Activated naive CD4-positive, alpha-beta T cell treated with anti-CD3 and anti-CD28 coated beads, Interleukin-2, amount 50 U/mL, for 16 hours (primary cell): ENCODE data around the gene ROR2.
A peak's percentile ranks its signal among the peaks of the same experiment; 100 is the strongest.

Experiments used
- DNase-seq: peaks from one replicate; pipeline ENCODE4 v3.0.0-alpha.2; 2020

Gene ROR2

DNA sequence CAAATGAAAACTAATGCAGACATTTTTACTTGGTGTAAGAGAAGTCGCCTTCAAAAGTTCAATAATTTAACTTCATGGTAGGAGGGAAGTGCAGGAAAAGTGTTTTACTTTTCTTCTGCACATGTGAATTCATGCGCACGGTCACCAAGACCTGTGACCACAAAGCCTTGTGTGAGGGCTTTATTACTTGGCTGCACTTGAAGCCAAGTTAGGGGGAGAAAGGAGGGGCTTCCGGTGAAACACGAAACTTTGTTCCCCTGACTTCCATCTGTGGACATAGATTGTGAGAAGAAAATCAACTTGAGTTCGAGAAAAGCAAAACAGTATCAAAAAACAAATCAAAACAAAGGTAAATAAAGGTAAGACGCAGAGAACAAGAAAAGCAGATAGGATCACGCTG lies 239.9 kb downstream of the ROR2 start:
- no peak for DNase-seq

DNA sequence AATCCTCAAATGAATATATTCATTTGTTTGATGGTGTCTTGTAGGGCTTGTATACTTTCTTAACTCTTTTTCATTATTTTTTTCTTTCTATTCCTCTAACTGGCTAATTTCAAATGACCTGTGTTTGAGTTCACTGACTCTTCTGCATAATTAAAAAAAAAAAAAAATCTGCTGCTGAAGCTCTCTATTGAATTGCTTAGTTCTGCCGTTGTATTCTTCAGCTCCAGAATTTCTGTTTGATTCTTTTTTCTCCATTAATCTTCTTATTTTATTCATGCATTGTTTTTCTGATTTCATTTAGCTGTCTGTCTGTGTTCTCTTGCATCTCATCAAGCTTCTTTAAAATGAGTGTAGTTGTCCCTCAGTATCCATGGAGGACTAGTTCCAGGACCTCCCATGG lies 244.6 kb downstream of the ROR2 start:
- no peak for DNase-seq

DNA sequence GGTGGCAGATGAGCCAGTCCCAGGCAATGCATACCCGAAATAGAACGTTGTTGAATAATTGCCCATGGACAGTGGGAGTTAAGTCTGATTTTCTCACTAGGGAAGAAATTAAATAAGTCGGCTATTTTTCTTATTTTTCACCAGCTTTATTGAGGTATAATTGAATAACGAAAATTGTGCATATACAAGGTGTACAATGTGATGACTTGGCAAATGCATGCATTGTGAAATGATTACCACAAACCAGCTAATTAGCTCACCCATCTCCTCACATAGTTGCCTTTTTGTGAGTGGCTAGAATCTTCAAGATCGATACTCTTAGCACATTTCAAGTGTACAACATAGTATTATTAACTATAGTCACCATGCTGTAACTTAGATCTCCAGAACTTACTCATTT lies 249.6 kb downstream of the ROR2 start:
- DNase-seq = no peak

DNA sequence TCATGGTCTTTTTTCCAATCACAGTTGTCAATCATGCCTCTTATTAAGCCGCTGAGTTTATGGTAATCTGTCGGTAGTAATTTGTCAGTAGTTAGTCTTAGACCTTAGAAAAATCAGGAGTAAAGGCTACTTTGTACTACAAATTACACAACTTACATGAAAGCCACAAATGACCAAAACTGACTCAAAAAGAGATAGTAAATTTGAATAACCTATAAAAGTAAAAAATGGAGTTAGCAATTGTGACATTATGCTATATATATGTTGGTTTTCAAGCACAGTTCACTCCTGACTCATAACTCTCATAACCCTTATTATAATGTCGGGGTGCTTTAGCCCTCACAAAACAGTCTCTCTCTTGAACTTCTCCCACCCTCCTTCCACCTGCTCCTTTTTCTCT lies 251.8 kb downstream of the ROR2 start:
- no peak for DNase-seq

DNA sequence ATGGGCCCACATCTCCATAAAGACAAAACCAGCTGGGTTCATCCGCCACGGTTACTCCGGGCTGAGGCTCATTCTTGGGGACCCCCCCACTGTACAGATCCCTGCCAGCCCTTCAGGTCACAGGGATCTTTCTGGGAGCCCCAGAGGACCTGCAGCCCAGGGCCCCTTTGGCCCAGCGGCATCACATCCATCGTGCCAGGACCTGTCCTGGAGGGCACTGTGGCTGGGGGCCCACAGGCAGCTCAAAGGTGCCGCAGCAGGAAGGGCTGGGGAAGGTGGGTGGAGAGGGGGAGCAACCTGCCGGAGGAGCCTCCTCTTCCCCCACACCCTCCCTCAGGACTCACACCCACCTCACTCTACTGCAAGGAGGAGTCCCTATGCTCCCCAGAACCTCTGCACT lies 252.8 kb downstream of the ROR2 start:
- no peak for DNase-seq

DNA sequence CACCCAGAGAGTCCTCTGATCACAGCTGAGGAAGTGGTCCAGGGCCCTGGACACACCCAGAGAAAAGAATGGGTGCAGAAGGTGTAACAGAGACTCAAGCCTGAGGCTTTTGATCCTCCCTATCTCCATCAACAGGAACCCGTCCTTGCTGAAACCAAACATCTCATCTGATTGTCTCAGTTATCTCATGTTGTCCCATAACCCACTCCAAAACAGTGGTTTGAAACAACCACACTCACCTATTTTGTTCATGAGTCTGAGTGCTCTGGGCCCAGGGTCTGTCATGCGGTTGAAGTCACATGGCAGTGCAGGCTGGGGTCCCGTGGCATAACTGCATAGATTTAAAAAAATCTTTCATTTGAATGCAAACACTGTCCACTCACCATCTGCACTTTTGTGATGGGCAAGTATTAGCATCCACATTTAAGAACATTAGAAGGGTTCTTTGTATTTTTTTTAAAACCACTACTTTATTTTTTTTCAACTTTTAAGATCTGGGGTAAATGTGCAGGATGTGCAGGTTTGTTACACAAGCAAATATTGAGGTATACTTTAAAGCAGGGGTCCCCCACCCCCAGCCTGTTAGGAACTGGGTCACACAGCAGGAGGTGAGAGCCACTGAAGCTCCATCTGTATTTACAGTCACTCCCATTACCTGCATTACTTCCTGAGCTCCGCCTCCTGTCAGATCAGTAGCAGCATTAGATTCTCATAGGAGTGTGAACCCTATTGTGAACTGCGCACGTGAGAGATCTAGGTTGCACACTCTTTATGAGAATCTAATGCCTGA lies 255.8 kb downstream of the ROR2 start:
- no peak for DNase-seq

DNA sequence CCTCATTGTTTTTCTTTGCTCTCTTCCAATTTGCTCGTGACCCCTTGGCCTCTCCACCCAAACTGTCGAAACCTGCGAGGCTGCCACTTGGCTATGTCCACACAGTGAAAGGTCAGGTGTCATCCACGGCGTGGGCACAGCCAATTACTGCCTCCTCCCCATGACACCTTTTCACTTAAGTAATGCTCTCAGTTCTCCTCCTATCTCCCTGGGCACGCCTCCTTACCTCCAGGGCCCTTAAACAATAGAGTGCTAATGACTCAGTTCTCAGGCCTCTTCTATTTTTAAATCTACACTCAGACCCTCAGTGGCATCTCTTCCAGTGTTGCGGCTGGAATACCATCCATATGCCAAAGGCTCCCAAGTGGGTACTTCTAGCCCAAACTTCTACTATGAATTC lies 256.8 kb downstream of the ROR2 start:
- no peak for DNase-seq

DNA sequence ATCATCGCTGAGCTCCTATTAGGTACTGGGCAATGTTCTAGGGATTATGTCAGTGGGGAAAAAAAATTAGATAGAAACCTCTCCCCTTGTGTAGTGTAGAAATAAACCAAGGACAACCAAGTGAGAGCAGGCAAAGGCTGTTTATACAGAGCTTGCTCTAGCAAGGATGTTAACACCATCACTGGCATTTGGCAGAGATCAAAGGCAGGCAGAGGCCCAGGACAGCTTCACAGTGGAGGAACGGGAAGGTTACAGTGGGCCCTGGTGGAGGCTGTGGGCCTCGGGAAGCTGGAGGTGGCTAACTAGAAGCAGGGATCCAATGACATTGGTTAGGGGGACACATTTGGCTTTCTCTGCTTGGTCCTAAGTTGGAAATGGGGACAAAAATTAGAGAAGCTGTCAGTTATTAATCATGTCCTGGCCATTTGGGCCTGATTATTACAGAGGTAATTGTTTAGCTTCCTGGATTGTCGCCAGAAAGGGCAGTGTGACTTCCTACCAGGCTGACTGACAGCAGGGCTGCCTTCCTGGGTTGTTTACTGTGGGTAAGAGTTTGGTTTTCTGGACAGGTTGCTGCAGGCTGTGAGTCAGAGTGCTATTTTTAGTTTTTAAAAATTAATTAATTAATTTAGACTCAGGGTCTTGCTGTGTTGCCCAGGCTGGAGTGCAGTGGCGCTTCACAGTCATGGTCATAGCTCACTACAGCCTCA lies 259.3 kb downstream of the ROR2 start:
- no peak for DNase-seq

DNA sequence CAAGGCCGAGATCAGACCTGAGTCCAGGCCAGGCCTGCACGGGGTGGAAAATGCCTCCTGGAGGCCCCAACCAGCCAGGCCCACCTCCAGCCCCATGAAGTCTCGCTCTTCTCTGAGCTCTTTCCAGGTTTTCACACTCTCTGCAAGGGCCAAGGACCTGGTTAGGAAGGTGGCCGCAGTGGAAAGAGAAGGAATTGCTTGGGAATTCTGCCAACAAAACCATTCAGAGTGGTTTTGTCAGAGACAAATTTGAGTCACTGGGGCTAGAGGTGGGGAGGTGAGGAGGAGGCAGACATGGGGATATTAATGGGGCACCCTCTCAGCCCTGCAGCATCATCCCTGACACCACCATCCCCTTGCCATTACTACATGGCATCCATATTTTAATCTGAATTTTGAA lies 261.0 kb downstream of the ROR2 start:
- DNase-seq = no peak

DNA sequence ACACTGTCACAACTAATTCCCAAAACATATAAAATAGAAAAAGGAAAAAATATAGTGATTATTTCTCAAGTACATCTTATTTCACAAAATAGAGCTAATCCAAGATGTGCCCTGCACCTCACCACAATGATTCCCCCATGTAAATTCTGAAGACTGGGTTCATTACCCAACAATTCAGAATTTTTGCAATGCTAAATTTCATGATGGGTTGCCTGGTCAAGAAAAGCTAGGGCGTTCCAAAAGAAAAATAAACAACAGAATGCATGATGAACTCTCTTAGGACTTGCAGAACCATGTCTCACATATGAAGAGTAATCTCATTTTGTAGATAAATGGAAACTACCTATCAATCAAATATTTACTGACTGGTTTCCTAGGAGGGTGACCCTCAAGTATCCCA lies 266.8 kb downstream of the ROR2 start:
- DNase-seq = no peak

DNA sequence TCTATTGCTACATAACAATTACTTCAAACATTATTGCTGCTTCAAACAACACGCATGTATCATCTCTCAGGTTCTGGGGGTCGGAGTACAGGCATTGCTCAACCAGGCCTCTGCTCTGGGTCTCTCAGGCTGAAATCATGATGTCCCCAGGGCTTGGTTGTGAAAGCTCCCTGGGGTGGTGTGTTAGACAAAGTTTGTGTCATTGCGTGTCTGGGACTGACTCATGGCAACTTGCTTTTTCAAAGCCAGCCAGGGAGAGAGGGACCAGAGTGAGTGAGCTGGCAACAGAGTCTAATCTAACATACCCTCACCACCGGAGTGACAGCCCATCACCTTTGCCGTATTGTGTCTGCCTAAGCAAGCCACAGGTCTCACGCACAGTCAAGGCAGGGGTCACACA lies 267.2 kb downstream of the ROR2 start:
- no peak for DNase-seq

DNA sequence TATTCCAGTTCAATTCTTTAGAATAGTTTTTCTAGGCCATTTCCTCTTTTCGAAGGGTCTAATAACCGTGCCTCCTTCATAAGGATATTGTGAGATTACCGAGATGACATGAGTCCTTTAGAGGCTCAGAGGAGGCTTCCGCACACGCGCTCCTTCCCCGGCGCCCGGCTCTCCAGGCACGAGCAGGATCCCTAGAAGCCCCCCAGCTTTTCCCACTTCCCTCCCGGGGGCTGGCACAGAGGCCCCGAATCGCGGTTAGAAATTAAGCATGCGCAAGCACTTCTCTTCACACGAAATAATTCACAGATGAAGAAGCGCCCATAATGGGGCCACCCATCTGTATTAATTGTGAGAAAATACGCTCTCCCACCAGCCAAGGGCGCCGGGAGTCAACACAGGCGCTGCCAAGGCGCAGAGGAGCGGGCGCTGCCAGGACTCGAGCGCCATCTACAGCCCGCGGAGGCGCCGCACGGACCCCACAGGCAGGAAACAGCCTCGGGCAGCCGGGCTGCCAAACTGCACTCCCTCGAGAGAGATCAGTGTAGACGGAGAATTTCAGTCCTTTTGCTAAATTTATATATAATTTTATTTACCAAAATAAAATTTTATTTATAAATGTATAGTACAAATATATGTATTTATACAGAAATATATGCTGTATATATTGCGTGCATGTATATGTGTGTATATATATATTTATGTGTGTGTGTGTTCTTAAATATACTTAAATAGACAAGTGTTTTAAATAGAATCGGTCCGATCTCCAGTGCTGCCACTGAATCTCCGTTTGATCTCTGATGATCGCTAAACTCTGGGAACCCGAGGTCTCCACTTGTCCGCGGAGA lies 268.3 kb downstream of the ROR2 start:
- DNase-seq = peak; percentile 67

DNA sequence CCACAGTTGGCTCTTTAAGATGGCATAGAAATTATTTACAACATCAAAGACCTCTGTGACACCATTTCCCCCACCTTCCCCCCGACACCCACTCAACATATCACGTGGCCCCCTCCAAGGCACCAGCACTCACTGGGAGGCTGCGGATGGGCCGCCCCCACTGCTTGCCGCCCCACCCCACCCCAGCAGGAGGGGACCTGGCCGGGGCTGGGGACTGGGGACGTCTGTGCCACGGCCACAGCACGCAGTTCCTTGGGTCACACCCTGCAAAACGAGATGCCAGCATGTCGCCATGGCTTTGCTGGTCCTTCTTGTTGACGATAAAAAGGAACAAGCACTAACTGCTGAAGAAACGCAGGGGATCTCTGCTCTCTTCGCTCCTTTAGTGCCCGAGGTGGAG lies 269.0 kb downstream of the ROR2 start:
- DNase-seq = no peak

DNA sequence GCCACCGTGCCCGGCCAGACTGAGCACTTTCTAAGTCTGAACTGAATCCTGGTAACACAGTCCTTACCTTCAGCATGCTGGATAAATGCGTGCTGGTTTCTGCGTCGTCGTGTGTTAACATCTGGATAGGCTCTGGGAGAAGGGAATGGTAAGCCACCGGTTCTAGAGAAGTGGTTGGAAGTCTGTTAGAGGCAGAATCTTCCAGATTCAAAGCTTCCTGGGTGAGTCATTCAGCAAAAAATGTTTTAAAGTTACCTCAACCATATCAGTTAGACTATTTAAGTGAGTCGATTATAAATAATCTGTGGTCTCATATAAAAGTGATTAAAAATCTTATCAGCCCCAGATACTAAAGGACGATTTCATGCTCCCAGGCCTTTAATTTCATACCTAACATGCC lies 269.9 kb downstream of the ROR2 start:
- no peak for DNase-seq

DNA sequence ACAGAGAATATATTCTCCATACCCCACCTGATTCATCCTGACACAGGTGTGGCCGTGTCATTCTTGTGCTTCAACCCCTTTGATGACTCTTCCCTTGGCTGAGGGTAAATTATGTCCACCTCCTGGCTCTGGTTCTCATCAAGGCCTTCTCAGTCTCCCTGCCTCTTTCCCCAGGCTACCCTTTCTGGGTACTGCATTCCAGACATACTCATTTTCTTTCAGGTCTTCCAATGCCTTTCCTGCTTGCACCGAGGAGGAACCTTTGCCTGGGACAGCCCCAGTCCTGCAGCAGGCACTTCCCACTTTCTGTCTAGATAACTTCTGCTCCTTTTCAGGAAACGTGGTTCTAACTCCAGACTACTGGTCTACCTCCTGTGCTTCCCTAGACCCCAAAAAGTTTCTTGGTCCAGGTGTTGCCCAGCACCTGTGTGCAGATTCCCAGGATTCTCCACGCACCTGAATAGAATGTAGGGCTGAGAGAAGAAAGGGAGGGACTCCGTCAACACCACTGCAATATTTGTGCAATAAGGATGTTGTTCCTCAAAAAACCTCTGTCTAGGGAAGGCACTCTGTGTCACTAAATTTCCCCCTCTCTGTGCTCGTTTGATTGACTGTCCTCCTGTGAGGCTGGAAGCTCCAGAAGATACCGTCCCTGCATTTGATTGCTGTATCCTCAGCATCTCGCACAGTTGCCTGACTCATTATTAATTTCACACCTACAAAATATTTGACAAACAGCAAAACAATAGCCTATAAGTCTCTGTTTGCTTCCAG lies 271.0 kb downstream of the ROR2 start:
- no peak for DNase-seq

DNA sequence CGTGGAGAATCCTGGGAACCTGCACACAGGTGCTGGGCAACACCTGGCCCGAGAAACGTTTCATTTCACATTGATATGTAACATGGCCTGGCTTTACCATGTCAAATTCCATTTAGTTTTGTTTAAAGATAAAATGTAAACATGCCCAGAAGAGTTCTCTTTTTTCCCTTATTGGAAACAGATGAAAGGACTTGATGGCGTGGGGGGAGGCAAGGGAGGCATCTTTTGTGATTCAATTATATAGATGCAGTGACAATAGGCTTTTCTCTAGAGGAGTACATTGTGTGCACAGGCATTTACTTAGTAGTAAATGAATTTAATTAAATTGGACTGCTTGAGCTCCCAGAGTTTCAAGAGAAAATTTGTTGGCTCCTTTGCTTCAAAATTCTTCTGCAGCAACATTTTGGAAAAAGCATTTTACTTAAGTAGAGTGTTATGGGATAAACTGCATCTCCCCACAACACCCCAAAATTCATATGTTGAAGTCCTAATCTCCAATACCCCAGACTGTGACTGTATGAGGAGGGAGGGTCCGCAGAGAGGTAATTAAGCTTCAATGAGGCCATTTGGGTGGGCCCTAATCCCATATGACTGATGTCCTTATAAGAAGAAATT lies 272.1 kb downstream of the ROR2 start:
- no peak for DNase-seq

DNA sequence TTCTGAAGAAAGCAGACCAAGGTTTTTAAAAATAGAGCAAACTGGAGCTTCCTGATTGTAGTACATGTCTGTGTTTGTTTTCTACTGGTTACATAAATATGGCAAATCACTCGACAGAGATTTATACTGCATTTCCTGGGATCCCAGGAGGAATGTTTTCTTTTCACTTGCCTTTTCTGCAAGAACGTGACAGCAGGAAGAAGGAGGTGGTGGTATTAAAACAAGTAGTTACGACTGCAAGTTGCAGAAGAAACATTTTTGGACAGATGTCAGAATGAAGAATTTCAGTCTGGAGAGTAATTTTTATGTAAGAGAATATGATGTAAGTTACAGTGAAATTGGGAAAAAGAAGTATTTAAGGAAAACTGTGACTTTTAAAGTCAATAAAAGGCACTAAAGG lies 272.7 kb downstream of the ROR2 start:
- no peak for DNase-seq

DNA sequence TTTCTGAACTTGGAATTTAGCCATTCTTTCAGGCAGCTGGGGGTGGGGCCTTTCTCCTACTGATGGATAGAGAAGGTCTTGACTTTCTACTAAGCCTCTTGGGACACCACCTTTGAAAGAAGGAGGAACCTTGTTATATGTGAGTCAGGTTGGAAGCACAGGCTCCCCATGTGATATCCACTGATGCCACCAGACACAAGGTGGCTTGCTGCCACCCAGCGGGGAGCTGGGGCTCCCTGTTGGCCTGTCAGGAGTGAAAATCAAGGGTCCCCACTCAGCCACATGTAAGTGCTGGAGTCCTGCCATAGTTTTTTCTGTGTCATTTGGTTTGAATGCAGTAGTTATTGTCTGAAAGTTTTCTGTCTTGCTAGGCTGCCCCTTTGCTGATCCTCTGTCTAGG lies 274.0 kb downstream of the ROR2 start:
- no peak for DNase-seq

DNA sequence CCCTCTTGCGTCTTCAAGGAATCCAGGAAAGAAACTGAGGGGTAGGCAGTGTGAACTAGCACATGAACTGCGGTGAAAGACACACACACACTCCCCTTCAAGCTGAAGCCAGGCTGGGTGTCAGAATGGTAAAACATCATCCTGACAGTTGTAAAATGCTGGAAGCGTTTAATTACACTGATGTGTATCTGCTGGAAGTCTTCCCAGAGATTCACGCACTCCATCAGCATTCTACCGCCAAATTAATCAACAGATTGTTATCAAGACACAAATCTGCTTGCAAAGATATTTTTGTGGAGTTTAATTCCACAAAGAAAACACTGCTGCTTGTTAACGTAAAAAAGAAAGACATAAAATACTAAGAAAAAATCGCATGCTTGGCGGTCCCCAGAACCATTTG lies 285.4 kb downstream of the ROR2 start:
- DNase-seq = no peak

DNA sequence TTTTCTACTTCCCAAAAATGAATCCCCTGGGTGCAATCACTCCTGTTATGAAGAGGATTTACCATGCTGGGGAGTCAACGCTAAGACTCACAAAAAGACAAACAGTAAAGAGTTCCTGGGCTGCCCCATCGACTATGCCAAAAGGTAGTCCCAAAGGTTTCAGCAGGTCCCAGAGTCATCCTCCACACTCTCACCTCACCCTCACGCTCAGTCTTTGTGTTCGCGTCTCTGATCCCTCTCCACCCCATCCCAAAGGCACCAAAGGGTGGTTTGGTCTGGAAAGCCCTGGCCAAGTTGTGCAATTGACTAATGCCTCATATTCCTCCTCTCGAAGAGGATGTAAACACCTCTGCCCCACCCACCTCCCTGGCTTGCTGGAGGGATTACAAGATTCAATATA lies 286.2 kb downstream of the ROR2 start:
- no peak for DNase-seq

DNA sequence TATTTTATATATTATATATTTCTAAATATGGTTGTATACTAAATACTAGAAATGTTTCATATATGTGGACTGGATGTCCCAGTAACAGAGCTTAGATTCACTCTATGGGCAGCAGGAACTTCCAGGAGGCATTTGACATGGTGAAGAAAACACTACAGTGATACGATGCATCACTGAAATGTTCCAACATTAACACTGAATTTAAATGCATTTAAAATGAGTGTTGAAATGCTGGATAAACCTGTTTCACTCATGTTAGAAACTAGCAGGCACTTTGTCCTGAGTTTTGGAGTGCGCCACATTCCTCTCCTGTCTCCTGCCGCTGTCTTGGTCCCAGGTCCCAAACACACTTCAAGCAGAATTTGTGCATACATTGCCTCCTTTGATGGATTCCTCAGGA lies 288.6 kb downstream of the ROR2 start:
- DNase-seq = no peak

DNA sequence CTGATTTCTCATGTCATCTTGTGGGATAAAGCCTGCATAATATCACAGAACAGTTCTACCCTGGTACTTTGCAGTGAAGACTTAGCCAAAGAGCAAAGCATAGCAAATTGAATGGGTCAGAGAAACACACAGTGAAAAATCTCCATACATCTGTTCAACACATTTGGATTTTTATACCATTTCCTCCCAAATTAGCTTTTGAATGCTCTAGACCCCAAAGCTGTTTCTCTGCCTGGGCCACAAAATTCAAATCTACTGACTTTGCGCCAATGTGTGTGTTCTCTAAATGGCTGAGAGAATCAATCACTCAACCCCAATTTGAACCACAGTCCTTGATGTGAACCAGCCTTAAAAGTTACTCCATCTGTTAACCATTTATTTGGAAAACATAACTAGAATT lies 289.5 kb downstream of the ROR2 start:
- DNase-seq = no peak
